ENCODE measurements around the gene KRTAP10-2.

KRTAP10-2 gene

DNA sequence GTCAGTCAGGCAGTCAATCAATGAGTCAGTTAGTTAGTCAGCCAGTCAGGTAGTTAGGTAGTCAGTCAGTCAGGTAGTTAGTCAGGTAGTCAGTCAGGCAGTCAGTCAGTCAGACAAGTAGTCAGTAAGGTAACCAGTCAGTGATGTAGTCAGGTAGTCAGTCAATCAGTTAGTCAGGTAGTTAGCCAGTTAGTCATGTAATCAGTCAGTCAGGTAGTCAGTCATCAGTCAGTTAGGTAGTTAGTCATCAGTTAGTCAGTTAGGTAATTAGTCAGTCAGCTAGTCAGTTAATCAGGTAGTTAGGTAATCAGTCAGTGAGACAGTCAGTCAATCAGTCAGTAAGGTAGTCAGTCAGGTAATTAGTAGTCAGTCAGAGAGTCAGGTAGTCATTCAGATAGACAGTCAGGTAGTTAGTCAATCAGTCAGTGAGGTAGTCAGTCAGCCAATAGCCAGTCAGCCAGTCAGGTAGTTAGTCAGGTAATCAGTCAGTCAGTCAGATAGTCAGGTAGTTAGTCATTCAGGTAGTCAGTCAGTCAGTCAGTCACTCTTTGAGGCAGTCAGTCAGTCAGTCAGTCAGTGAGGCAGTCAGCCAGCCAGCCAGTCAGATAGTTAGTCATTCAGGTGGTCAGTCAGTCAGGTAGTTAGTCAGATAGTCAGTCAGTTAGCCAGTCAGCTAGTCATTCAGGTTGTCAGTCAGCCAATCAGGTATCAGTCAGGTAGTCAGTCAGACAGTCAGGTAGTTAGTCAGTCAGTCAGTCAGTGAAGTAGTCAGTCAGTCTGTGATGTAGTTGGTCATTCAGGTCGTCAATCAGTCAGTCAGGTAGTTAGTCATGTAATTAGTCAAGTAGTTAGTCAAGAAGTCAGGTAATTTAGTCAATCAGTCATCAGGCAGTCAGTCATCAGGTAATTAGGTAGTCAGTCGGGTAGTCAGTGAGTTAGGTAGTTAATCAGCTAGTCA, 26.6 kb downstream of the KRTAP10-2 start:
- no peak for DNase-seq

DNA sequence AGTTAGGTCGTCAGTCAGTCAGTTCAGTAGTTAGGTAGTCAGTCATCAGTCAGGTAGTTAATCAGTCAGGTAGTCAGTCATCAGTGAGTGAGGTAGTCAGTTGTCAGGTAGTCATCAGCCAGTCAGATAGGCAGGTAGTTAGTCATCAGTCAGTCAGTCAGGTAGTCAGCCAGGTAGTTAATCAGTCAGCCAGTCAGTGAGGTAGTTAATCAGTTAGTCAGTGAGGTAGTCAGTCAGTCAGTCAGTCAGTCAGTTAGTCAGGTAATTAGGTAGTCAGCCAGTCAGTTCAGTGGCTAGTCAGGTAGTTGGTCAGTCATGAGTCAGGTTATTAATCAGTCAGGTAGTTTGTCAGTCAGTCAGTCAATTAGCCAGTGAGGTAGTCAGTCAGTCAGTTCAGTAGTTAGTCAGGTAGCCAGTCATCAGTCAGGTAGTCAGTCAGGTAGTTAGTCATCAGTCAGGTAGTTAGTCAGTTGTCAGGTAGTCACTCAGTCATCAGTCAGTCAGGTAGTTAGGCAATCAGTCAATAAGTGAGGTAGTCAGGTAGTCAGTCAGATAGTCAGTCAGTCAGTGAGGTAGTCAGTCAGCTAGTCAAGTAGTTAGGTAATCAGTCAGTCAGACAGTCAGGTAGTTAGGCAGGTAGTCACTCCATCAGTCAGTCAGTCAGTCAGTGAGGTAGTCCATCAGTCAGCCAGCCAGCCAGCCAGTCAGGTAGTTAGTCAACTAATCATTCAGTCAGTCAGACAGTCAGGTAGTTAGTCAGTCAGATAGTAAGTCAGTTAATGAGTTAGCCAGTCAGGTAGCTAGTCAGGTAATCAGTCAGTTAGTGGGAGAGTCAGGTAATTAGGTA, 27.5 kb downstream of the KRTAP10-2 start:
- no peak for DNase-seq

DNA sequence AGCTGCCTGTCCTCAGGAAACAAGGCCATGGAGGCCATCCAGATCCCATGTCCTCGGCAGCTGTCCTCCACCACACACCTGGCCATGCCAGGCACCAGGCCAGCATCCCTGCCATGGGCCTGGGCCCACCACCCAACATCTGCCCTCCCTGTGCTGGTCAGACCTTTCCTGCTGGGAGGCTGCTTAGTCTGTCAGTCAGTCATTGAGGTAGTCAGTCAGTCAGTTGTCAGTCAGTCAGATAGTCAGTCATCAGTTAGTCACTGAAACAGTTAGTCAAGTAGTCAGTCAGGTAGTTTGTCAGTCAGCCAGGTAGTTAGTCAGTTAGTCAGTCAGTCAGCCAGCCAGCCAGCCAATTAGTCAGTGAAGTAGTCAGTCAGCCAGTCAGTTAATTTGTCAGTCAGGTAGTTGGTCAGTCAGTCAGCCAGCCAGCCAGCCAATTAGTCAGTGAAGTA, 28.5 kb downstream of the KRTAP10-2 start:
- no peak for DNase-seq

DNA sequence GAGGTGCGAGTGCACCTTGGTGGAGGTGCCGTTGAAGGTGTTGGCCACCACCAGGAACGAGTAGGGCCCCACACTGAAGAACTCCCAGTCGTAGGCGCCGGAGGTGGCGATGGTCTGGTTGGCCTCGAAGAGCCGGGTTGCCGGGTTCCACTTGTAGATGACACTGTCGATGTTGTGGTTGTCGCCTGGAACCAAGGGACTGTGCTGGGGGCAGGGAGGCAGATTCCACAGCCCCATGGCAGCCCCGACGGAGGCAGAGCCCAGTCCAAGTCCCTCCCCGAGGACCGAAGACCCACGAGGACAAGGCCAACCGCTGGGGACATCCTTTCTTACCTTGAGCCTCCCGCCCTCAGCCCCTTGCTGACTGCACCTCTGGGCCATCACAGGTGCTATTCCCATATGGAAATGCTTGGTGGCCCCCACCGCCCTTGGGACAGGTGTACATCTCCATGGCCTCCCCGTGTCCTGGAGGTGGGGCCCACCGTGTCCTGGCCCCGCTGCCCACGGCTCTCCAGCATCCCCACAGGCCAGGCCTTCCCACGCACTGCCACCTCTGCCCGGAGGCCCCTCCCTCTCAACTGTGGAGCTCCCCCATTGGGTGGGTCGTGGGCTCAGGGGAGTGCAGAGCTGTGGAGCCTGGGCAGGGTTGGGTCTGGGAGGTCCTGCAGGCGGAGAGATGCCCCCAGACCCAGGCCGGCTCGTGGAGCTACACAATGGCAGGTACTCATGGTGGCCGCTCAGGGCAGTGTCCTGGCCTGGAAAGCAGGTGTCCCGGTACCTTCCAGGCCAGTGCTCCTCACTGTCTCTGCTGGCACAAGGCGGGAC, 29.2 kb downstream of the KRTAP10-2 start:
- DNase-seq, result no peak

GRCh38 chr21:44521301-44521927, 29.9 kb downstream of the KRTAP10-2 start:
- DNase-seq, result no peak

- no peak for DNase-seq
Measured at GRCh38 chr21:44520326-44521300, 30.7 kb downstream of the KRTAP10-2 start.

- DNase-seq, result no peak
Measured at GRCh38 chr21:44519346-44520325, 31.7 kb downstream of the KRTAP10-2 start.

- DNase-seq, result no peak
Measured at GRCh38 chr21:44518686-44519085, 32.6 kb downstream of the KRTAP10-2 start.

DNA sequence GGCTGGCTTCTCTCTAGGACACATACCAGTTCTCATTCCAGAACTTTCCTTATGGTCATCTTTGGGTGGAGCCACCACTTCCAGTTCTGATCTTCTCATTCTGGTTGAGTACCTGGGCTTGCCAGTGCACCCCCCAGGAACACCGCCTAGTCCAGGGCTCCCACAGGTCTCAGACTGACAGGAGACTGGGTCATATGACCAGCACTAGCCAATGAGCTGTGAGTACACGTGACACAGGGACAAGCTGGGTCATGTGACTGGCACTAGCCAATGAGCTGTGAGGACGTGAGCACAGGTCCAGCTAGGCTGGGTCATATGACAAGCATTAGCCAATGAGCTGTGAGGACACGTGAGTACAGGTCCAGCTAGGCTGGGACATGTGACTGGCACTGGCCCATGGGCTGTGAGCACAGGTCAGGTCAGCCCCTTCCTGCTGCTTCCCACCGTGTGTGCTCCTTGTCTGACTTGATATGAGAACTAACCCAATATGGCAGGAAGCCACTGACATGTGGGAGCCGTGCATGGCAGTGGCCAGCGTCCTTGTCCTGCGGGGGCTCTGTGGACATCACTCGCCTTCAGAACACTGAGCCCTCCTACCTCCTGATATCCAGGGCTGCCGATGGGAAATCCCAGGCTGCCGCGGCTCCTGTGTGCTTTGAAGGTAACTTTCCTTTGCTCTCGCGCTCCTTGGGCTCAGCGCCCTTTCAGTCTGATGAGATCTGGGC, 34.0 kb downstream of the KRTAP10-2 start:
- no peak for DNase-seq

DNA sequence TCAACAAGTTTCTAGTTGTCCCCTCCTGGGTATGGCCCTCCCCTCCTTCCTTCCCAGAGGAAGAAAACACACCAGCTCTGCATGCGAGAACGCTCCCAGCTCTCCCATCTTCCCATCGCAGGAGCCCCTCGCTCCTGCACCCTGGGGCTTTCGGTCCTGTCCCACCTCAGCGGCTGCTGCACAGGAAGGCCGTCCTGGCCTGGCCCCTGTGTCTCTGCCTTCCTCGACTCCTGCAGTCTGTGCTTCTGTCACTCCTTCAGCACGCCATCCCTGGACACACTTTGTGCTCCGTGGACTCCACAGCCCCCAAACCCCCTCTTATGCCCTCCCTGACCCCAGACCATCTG, 34.5 kb downstream of the KRTAP10-2 start:
- DNase-seq, result no peak

DNA sequence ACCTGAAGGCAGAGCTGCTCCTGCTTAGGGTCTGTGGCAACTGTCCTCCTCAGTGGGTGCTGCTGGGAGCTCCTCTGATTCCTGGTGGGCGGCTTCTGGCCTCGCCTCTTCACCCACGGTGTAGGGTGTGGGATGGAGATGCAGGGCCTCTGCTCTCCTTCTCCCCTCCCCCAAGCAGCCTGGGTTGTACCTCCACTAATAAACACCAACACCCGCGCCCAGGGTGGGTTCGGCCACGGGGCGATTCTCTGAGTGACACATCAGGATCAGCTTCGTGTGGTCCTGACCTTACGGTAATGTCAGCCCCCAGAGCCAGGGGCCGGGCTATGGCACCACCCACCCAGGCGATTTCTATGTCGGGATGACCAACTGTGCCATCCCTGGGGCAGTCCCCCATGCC, 35.0 kb downstream of the KRTAP10-2 start:
- DNase-seq, result no peak

- DNase-seq, result no peak
Measured at GRCh38 chr21:44515359-44516165, 35.7 kb downstream of the KRTAP10-2 start.

GRCh38 chr21:44514746-44515358, 36.5 kb downstream of the KRTAP10-2 start:
- no peak for DNase-seq

DNA sequence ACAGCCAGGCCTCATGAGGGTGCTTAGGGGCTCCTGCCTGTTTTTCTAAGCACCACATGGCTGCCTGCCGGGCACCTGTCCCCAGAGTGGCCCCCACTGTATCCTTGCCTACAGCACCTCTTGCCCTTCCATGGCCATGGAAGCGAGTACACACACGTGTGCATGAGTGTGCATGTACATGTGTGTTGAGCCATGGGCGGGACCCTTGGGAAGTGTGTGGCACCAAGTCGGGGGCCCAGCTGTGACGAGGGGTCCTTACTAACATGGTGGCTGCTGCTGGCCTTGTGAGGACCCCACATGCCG, 37.1 kb downstream of the KRTAP10-2 start:
- DNase-seq, result no peak

- no peak for DNase-seq
Measured at GRCh38 chr21:44513389-44514217, 37.7 kb downstream of the KRTAP10-2 start.

DNA sequence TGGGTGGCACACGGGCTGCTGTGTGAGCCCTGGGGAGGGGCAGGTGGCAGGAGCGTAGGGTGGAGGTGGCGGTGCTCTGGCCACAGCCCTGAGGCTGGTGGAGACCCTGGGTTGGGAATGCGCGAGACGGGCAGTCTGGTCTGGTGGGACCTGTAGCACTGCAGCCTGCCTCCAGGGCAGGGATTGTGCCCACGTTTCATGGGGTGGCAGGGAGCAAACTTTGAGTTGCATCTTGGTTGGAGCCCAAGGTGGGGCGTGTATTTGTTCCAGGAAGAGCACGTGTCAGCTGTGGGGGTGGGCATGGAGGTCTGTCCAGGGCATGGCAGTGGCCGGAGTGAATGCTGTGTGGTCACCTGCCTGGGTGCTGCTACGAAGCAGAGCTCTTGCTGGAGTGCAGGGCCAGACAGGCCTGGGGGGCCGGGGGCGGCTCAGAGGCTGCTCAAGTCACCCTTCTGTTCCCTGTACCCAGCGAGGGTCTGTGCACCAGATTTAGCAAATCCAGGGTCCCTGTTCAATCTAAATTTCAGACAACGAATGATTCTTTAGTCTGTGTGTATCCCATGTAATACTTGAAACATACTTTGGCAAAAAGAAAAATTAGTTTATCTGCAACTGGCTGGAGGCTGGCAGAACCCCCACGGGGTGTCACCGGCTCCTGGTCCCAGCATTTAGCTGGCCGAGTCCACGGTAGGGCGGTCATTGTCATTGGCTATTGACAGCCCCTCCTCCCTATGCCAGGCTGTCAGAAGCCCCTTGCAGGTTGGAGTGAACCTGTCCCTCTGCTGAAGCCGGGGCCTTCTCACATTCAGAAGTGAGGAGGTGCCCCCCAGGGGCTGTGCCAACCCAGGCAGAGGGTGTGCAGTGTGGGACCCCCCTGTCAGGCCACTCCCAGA, 38.6 kb downstream of the KRTAP10-2 start:
- no peak for DNase-seq
